Stomach smooth muscle (tissue), 2 donors: ENCODE measurements around the gene SMIM21.

Source experiments
- H3K27ac ChIP-seq: one replicate; pipeline ENCODE4 v1.7.0; 2013; ENCODE audit warnings: mild to moderate bottlenecking, low read length, inconsistent platforms
- H3K27me3 ChIP-seq, 2 donors: one replicate each; pipeline ENCODE4 v1.7.0; 2013; ENCODE audit warnings: low read length in 2 of 2; ENCODE audit not compliant: insufficient read depth in 2 of 2, control insufficient read depth in 1 of 2
- H3K36me3 ChIP-seq, 2 donors: one replicate each; pipeline ENCODE4 v1.7.0; 2013; ENCODE audit warnings: low read length in 2 of 2; ENCODE audit not compliant: control insufficient read depth in 2 of 2, insufficient read depth in 2 of 2
- H3K4me1 ChIP-seq: one replicate; pipeline ENCODE4 v1.7.0; 2013; ENCODE audit warnings: low read length; ENCODE audit not compliant: control insufficient read depth, insufficient read depth
- H3K4me3 ChIP-seq, 2 donors: one replicate each; pipeline ENCODE4 v1.7.0; 2013; ENCODE audit warnings: low read length in 2 of 2
- H3K9ac ChIP-seq, 2 donors: one replicate each; pipeline ENCODE4 v1.7.0; 2013; ENCODE audit warnings: low read length in 2 of 2, mild to moderate bottlenecking in 1 of 2
- H3K9me3 ChIP-seq, 2 donors: one replicate each; pipeline ENCODE4 v1.7.0; 2013; ENCODE audit warnings: low read length in 2 of 2; ENCODE audit not compliant: control insufficient read depth in 2 of 2
- donor health status: healthy.
- donor health status: Pancreatic carcinoma.

Gene SMIM21

DNA sequence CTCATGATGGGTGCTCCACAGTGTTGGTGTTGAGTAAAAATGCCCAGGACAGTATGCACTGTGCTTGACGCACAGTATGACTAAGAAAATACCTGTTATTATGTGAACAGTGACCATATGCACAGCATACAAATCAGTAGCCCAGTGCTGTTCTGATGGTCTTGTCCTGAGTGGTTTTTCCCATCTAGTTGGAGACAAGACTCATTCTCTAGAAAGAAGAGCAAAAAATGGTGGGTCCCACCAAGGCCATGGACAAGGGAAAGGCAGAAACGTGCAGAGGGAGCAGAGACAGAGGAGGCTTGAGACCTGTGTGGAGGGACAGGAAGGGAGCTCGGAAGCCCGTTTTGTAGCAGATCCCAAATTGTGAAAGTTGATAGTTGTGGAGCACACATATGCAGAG, 987 bp upstream of the SMIM21 start:
- Histone ChIP-seq H3K27ac (no peak overlapping the region), H3K27me3 (no peaks in the 10 kb centered on the region), H3K4me3 (no peak overlapping the region), H3K4me1 (no peaks in the 10 kb centered on the region), H3K36me3 (no peaks in the 10 kb centered on the region), H3K9me3 (no peaks in the 10 kb centered on the region), H3K9ac (no peak overlapping the region)

DNA sequence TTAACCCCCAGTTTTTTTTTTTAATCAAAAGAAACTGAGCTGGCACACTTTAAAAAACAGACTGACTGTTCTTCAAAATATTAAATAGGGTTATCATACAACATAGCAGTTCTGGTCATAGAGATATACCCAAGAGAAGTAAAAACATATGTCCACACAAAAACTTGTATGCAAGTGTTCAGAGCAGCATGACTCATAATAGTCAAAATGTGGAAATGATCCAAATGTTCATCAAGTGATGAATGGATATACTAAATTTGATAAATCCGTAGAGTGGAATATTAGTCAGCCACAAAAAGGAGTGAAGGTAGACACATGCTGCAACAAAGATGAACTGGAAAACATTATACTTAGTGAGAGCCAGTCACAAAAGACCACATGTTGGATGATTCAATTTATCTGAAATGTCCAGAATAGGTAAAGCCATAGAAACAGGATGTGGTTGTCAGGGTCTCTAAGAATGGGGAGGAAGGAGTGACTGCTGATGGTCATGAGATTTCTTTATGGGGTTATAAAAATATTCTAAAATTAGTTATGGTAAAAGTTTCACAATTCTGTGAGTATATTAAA, 5.1 kb downstream of the SMIM21 start:
- H3K9me3 ChIP-seq = peaks cover 0 to 6% of the 10 kb centered on the region in 2 donors
- no peak overlapping the region for H3K4me3 ChIP-seq
- H3K4me1 ChIP-seq = no peaks in the 10 kb centered on the region
- no peaks in the 10 kb centered on the region for H3K36me3 ChIP-seq
- H3K27me3 ChIP-seq = no peaks in the 10 kb centered on the region
- H3K27ac ChIP-seq = no peak overlapping the region
- no peak overlapping the region for H3K9ac ChIP-seq

DNA sequence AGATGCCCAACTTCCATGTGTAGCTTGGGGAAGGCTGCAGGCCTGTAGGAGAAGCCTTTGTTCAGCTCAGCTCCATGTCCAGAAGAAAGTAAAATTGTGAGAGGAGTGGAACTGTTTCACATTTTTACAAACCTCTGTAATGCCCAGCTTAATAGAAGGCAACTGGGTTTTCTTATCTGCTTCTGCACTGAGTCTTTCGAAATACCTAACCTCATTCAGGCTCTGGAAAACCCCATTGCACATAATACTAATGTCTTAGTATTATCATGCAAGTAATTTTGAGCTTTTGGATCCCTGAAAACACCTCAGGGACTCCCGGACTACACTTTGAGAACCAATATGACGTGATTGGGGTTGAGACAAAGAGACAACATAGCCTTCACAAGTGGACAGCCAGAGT, 5.8 kb downstream of the SMIM21 start:
- Histone ChIP-seq H3K27ac (no peak overlapping the region), H3K4me1 (no peaks in the 10 kb centered on the region), H3K9me3 (peaks cover 0 to 6% of the 10 kb centered on the region in 2 donors), H3K4me3 (no peak overlapping the region), H3K27me3 (no peaks in the 10 kb centered on the region), H3K36me3 (no peaks in the 10 kb centered on the region), H3K9ac (no peak overlapping the region)

DNA sequence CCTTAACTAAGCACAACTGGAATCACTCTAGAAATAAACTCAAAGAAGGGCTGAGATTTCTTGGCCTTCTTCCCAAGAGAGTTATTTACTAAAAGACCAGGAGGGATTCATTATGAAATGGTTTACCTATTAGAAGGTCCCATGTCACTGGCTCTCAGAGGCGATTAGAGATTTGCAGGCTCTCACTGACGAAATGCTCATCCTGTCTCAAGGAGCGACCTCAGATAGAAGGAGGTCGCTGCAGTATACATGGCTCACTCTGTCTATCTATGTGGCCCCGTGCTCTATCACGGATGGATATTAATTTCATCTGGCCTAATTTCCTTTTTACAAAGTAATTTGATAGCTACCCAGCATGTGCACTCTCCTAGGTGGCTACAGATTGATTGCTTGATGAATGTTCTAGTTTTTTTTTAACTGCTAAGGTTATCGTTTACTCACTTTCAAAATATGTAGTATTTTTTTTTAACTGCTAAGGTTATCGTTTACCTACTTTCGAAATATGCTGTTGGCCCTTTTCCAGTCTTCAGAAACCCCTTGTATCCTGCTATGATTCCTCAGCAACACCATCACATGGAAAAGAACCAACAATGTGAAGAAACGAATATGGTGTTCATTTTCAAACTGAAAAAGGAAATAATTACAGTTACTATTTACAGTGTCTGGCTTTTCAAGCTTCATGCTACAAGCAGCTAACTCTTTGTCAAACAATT, 9.1 kb downstream of the SMIM21 start:
- Histone ChIP-seq H3K9ac (no peak overlapping the region), H3K27me3 (no peaks in the 10 kb centered on the region), H3K9me3 (peaks cover 0 to 6% of the 10 kb centered on the region in 2 donors), H3K36me3 (no peaks in the 10 kb centered on the region), H3K4me1 (no peaks in the 10 kb centered on the region), H3K27ac (no peak overlapping the region), H3K4me3 (no peak overlapping the region)

DNA sequence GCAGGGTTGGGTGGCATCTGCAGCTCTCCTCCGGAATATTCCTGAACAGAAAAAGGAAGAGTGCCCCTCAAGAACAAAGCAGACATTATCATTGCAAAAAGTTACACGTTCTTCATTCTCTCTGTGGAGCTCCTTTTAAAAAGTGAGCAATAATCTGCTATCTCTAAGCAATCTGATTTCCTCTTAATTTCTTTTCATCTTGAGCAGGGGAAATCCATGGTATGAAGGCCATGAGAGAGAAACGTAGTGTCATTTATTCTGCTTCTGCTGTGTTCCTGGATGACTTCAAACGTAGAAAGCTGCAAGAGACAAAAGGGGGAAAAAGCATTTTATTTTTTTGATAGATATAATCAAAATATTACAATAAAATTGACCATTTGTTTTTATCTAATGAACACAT, 16.9 kb downstream of the SMIM21 start:
- Histone ChIP-seq H3K9ac (no peak overlapping the region), H3K27ac (no peak overlapping the region), H3K9me3 (no peaks in the 10 kb centered on the region), H3K27me3 (no peaks in the 10 kb centered on the region), H3K4me1 (no peaks in the 10 kb centered on the region), H3K36me3 (no peaks in the 10 kb centered on the region), H3K4me3 (no peak overlapping the region)

DNA sequence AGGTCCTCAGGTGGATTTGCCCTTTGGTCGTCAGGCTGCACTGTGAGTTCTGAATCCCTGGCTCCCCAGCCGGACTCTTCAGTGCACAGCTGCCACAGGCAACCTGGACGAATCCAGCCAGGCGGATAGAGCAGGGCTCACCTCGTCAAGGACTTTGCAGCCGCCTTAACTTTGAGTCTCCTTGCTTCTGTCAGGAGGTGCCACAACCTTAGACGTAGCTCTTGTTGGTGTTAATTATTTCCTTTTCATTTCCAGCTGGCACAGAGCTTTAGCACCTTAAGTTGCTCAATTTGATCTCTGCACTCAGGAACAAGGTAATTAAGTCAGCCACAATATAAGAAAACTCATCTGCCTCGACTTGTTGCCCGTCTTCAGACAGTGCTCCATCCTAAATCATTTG, 17.7 kb downstream of the SMIM21 start:
- no peak overlapping the region for H3K9ac ChIP-seq
- no peak overlapping the region for H3K4me3 ChIP-seq
- H3K27me3 ChIP-seq = no peaks in the 10 kb centered on the region
- no peaks in the 10 kb centered on the region for H3K4me1 ChIP-seq
- H3K27ac ChIP-seq = no peak overlapping the region
- no peaks in the 10 kb centered on the region for H3K9me3 ChIP-seq
- H3K36me3 ChIP-seq = no peaks in the 10 kb centered on the region

DNA sequence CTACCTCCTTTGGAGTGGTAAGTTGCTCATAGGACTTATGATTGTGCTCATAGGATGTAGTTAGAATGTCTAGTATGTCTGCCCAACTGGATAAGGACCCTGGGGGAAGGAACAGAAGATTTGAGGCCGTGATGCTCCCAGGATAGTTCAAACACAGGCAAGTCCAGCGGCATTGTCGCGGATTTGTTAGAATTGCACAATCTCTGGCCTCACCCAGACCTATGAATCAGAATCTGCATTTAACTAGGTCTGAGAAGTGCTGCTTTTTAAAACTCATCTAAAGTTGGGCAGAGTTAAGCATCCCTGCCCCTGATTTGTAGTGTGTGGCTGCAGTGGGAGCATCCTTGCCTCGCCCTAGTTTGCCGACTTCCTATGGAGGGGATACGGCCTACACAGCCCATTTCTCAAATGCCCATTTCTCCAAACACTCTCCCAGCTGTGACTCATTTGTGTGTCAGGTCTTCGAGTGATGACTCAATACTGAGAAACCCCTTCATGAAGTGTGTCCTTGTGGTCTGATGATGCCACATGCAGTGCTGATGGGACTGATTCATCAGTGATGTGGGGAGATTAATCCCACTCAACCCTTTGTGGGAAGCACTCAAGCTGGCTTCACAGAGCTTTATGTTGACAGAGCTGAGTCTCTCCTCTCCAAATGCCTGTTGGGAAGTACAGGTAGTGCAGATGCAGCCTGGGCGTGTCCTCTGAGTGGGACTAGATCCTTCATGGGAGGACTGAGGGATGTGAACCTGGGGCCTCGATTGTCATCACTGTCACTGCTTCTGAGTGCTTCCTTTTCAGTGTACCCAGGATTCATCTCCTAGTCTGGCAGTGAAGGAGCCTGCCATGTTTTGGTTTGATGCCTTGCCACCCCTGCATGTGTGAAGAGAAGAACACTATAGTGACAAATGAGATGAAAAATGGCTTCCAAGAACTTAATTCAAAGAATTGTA, 18.7 kb downstream of the SMIM21 start:
- no peaks in the 10 kb centered on the region for H3K9me3 ChIP-seq
- H3K4me3 ChIP-seq = no peak overlapping the region
- H3K27ac ChIP-seq = no peak overlapping the region
- no peak overlapping the region for H3K9ac ChIP-seq
- H3K36me3 ChIP-seq = no peaks in the 10 kb centered on the region
- no peaks in the 10 kb centered on the region for H3K27me3 ChIP-seq
- no peaks in the 10 kb centered on the region for H3K4me1 ChIP-seq

DNA sequence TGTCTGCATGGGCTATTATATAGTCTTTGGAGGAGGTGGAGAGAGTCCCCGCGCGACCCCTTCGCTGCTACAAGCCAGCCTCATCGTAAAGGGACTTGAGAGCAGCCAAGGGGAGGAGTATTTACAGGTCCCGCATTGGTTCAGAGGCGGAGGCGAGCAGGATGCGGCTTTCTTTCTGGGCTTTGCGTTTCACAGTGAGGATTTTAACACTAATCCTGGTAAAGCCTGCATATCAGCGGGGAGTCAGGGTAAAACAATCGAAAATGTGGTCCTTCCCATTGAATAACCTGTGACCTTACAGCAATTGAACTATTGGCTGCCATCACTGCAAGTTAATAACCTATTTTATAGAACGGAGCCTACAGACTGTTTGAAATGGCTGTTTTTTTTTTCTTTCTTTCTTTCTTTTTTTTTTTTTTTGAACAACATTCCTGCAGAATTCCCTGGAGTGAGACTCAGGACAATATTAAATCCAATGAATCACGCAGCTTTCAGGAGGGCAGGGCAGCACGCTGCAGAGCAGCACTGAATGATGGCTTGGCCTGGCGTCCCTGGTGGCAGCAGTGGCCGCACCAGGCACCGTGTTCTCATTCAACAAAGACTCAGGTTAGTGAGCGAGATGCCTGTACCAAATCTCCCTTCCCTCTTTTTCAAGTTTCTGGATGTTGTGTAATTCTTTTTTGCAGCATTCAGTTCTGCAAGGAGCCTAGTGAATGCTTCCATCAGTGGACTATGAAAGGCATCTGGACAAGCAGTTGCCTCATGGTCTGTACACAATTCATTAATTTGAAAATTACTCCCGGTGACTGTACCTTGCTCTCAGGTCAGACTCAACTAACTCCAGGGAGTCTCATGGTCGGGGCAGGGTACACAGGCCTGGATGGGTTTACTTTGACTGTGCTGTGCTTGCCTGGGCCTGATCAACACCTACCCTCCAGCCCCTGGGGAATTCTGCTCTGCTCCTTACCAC, 19.8 kb downstream of the SMIM21 start:
- no peaks in the 10 kb centered on the region for H3K9me3 ChIP-seq
- no peaks in the 10 kb centered on the region for H3K27me3 ChIP-seq
- no peaks in the 10 kb centered on the region for H3K36me3 ChIP-seq
- no peaks in the 10 kb centered on the region for H3K4me1 ChIP-seq
- H3K4me3 ChIP-seq = no peak overlapping the region
- no peak overlapping the region for H3K27ac ChIP-seq
- no peak overlapping the region for H3K9ac ChIP-seq

DNA sequence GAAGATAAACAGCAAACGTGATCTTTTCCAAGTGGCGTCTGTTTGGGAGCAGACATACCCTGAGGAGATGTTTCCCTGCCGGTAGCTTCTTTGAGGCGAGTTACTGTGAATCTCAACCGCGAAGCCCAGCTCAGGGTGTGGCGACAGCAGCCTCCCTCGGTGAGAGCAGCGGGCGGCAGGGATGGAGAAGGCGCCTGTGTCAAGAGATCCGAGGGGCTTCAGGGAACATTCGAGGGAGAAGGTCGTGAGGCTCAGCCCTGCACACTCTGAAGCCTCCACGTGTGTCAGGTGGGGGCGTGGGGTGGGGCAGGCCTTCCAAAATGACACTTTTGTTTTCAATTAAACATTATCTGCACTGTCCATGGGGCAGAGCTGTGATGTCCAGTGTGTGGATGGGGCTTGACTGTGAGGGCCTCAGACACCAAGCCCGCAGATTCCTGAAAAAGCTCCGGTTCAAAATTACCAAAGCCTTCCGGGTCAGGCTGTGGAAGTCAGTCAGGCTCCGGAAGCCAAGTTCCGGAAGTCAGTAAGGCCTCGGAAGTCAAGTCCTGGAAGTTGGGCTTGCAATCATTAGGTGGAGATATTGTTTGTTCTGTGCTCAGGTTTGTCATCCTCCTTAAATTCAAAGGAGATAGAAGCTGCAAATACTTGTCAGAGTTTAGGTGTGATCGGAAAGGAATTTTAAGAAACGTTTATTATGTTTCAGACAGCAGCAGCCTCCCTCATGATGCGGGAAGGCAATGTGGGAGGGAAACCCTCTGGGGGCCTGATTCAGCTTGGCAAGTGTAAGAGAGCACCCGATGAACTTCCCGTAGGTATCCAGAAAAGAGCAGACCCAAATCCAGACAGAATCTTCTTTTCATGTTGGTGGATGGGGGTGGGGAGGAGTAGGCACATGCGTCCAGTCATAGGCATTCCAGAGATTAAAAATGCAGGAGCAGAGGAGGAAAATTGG, 20.7 kb downstream of the SMIM21 start:
- Histone ChIP-seq H3K9me3 (no peaks in the 10 kb centered on the region), H3K36me3 (no peaks in the 10 kb centered on the region), H3K9ac (no peak overlapping the region), H3K4me1 (no peaks in the 10 kb centered on the region), H3K27ac (no peak overlapping the region), H3K4me3 (no peak overlapping the region), H3K27me3 (no peaks in the 10 kb centered on the region)
